Measurements from ENCODE around the gene GANC. TPM values are rescaled to one million over a fixed set of nuclear protein-coding genes. Genes with fewer than 3 reads are reported as not detected.

The GANC gene
- total and polyA plus RNA-seq, 2 experiments from 2014 or later: 7.4 to 12.6 TPM

DNA sequence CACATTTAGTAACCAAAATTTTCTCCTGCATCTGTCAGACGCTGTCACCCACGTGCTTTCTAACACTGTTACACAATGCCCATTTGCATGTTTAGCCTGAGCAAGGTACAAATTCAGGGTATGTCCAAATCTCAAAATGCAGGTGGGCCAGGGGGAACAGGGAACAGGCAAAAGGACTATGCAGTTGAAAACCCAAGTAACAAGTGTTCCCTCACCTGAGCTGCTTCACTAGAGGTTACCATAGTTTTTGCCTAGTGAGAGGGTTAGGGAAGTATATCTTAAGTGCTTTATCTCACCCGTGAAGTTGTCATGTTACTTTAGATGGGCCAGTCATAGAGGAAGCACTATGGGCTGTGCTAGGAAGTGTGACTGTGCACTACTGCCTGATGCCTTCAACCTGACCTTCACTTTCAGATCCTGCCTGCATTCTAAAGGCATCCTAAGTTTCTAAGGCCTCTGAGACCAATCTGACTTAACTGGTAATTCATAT lies 6.3 kb downstream of the GANC start:
- ATAC-seq: no peak
- peaks cover 14% of the 10 kb centered on the region; the same call in 1 of the 2 replicates for H3K4me1 ChIP-seq (ENCODE audit: insufficient read depth)
- no peak for TF ChIP-seq CREB1 (CRISPR knock-in tag; IDR thresholded peaks at IDR 0.05; ENCODE audit: low read depth)
- no peak for TF ChIP-seq ZNF331 (CRISPR knock-in tag; IDR thresholded peaks at IDR 0.05; ENCODE audit: low read depth)
- TF ChIP-seq, protein P1, sequence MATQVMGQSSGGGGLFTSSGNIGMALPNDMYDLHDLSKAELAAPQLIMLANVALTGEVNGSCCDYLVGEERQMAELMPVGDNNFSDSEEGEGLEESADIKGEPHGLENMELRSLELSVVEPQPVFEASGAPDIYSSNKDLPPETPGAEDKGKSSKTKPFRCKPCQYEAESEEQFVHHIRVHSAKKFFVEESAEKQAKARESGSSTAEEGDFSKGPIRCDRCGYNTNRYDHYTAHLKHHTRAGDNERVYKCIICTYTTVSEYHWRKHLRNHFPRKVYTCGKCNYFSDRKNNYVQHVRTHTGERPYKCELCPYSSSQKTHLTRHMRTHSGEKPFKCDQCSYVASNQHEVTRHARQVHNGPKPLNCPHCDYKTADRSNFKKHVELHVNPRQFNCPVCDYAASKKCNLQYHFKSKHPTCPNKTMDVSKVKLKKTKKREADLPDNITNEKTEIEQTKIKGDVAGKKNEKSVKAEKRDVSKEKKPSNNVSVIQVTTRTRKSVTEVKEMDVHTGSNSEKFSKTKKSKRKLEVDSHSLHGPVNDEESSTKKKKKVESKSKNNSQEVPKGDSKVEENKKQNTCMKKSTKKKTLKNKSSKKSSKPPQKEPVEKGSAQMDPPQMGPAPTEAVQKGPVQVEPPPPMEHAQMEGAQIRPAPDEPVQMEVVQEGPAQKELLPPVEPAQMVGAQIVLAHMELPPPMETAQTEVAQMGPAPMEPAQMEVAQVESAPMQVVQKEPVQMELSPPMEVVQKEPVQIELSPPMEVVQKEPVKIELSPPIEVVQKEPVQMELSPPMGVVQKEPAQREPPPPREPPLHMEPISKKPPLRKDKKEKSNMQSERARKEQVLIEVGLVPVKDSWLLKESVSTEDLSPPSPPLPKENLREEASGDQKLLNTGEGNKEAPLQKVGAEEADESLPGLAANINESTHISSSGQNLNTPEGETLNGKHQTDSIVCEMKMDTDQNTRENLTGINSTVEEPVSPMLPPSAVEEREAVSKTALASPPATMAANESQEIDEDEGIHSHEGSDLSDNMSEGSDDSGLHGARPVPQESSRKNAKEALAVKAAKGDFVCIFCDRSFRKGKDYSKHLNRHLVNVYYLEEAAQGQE (IDR thresholded peaks at IDR 0.05; ENCODE audit: unreplicated experiment): no peak
- TF ChIP-seq ZNF114 (CRISPR knock-in tag; IDR thresholded peaks at IDR 0.05): no peak
- TF ChIP-seq CTCF (conservative IDR thresholded peaks at IDR 0.05; ENCODE audit: low read depth in 2 of 2): no peak
- TF ChIP-seq EZH2phosphoT487 (IDR thresholded peaks at IDR 0.05; ENCODE audit: unreplicated experiment): no peak
- TF ChIP-seq JUNB (IDR thresholded peaks at IDR 0.05; ENCODE audit: unreplicated experiment): no peak
- TF ChIP-seq, protein P2, sequence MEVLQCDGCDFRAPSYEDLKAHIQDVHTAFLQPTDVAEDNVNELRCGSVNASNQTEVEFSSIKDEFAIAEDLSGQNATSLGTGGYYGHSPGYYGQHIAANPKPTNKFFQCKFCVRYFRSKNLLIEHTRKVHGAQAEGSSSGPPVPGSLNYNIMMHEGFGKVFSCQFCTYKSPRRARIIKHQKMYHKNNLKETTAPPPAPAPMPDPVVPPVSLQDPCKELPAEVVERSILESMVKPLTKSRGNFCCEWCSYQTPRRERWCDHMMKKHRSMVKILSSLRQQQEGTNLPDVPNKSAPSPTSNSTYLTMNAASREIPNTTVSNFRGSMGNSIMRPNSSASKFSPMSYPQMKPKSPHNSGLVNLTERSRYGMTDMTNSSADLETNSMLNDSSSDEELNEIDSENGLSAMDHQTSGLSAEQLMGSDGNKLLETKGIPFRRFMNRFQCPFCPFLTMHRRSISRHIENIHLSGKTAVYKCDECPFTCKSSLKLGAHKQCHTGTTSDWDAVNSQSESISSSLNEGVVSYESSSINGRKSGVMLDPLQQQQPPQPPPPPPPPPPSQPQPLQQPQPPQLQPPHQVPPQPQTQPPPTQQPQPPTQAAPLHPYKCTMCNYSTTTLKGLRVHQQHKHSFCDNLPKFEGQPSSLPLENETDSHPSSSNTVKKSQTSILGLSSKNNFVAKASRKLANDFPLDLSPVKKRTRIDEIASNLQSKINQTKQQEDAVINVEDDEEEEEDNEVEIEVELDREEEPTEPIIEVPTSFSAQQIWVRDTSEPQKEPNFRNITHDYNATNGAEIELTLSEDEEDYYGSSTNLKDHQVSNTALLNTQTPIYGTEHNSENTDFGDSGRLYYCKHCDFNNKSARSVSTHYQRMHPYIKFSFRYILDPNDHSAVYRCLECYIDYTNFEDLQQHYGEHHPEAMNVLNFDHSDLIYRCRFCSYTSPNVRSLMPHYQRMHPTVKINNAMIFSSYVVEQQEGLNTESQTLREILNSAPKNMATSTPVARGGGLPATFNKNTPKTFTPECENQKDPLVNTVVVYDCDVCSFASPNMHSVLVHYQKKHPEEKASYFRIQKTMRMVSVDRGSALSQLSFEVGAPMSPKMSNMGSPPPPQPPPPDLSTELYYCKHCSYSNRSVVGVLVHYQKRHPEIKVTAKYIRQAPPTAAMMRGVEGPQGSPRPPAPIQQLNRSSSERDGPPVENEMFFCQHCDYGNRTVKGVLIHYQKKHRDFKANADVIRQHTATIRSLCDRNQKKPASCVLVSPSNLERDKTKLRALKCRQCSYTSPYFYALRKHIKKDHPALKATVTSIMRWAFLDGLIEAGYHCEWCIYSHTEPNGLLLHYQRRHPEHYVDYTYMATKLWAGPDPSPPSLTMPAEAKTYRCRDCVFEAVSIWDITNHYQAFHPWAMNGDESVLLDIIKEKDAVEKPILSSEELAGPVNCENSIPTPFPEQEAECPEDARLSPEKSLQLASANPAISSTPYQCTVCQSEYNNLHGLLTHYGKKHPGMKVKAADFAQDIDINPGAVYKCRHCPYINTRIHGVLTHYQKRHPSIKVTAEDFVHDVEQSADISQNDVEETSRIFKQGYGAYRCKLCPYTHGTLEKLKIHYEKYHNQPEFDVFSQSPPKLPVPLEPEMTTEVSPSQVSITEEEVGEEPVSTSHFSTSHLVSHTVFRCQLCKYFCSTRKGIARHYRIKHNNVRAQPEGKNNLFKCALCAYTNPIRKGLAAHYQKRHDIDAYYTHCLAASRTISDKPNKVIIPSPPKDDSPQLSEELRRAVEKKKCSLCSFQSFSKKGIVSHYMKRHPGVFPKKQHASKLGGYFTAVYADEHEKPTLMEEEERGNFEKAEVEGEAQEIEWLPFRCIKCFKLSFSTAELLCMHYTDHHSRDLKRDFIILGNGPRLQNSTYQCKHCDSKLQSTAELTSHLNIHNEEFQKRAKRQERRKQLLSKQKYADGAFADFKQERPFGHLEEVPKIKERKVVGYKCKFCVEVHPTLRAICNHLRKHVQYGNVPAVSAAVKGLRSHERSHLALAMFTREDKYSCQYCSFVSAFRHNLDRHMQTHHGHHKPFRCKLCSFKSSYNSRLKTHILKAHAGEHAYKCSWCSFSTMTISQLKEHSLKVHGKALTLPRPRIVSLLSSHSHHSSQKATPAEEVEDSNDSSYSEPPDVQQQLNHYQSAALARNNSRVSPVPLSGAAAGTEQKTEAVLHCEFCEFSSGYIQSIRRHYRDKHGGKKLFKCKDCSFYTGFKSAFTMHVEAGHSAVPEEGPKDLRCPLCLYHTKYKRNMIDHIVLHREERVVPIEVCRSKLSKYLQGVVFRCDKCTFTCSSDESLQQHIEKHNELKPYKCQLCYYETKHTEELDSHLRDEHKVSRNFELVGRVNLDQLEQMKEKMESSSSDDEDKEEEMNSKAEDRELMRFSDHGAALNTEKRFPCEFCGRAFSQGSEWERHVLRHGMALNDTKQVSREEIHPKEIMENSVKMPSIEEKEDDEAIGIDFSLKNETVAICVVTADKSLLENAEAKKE (CRISPR knock-in tag; IDR thresholded peaks at IDR 0.05): no peak
- no peak for TF ChIP-seq STAT1 (IDR thresholded peaks at IDR 0.05; ENCODE audit: unreplicated experiment)
- TF ChIP-seq EZH2 (IDR thresholded peaks at IDR 0.05; ENCODE audit: low read depth, unreplicated experiment): no peak
- no peak for TF ChIP-seq ETS1 (IDR thresholded peaks at IDR 0.05)
- TF ChIP-seq NANOG (IDR thresholded peaks at IDR 0.05; ENCODE audit: borderline replicate concordance): no peak

More for the DNA sequence above, 6.3 kb downstream of the GANC start:
- H3K27me3 ChIP-seq (ENCODE audit: insufficient read depth): no peaks in the 10 kb centered on the region
- H3K36me3 ChIP-seq (ENCODE audit: insufficient read depth): no peaks in the 10 kb centered on the region
- H3K79me2 ChIP-seq (replicated peaks; ENCODE audit: insufficient read depth): no peaks in the 10 kb centered on the region; the same call in 1 of the 2 replicates
- H3K4me3 ChIP-seq: no peak overlapping the region
- no peaks in the 10 kb centered on the region for H3K9me2 ChIP-seq (ENCODE audit: insufficient read depth)
- Mint-ChIP-seq H3K27ac (no peak overlapping the region), H3K4me1 (peaks cover 19% of the 10 kb centered on the region; the same call in 2 of the 3 replicates), H3K9me3 (no peaks in the 10 kb centered on the region), H3K27me3 (ENCODE audit: insufficient read depth, low read depth, poor library complexity) (no peaks in the 10 kb centered on the region), H3K36me3 (ENCODE audit: low read depth) (0 out of 3 replicates have a peak, but pooled peaks cover 4% of the 10 kb centered on the region), H3K4me3 (no peak overlapping the region)
- no peak for DNase-seq (ENCODE audit: low spot score)
- no peak overlapping the region for H3K4me2 ChIP-seq
- H3F3A ChIP-seq (replicated peaks; ENCODE audit: low read depth): no peaks in the 10 kb centered on the region
- no peak overlapping the region for H3K27ac ChIP-seq (ENCODE audit: low read depth)
- H4K20me1 ChIP-seq (replicated peaks; ENCODE audit: insufficient read depth): no peaks in the 10 kb centered on the region
- H2AFZ ChIP-seq: no peak overlapping the region

Data from GM23338 (cell line).